Activated naive CD8-positive, alpha-beta T cell treated with anti-CD3 and anti-CD28 coated beads for 36 hours (primary cell): Measurements from ENCODE around the gene APOOL. TPM values are rescaled to one million over a fixed set of nuclear protein-coding genes. Genes with fewer than 3 reads are reported as not detected.
A peak's percentile ranks its signal among the peaks of the same experiment; 100 is the strongest.
"Not testable (repeated sequence)": the region's sequence is repeated elsewhere in the genome, so short reads cannot be mapped to it uniquely, and the experiment has no call there.

Experiments used
- DNase-seq: peaks from one replicate; pipeline ENCODE4 v3.0.0; 2021
- H3K27ac Mint-ChIP-seq: one replicate; pipeline ENCODE4 v1.8.0; 2022; ENCODE audit warnings: mild to moderate bottlenecking, moderate library complexity, mixed read lengths
- H3K27me3 Mint-ChIP-seq: one replicate; pipeline ENCODE4 v1.8.0; 2022; ENCODE audit warnings: mild to moderate bottlenecking, mixed read lengths
- H3K36me3 Mint-ChIP-seq: one replicate; pipeline ENCODE4 v1.8.0; 2021; ENCODE audit warnings: mild to moderate bottlenecking, mixed read lengths
- H3K4me1 Mint-ChIP-seq: one replicate; pipeline ENCODE4 v1.8.0; 2021; ENCODE audit warnings: mixed read lengths
- H3K4me3 Mint-ChIP-seq: one replicate; pipeline ENCODE4 v1.8.0; 2022; ENCODE audit warnings: mild to moderate bottlenecking, moderate library complexity, mixed read lengths
- H3K9me3 Mint-ChIP-seq: one replicate; pipeline ENCODE4 v1.8.0; 2022; ENCODE audit warnings: mixed read lengths
- total RNA-seq, 2 experiments: library from RNA; stranded (reverse); gene quantifications; one replicate each; pipeline ENCODE4 v1.2.3, GENCODE V29; 2021

APOOL gene
- total RNA-seq, 2 experiments from 2014 or later = 22.0 to 22.2 TPM

DNA sequence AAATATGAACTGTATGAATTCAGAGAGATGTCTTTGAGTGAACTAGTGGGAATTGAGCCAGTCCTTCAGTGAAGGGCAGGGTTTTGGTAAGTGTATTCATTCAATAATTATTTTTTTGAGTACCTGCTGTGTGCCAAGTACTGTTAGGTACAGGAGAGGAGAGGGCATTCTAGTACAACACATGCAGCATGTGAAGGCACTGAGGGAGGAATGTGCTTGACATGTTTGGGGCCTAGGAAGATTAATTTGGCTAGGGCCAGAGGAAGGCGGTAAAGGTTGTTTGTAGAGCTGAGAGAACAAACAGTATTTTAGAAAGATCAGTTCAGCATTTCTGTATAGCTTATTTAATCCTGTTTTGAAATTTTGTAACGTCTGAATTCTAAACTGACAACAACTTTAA is 27.8 kb downstream of the APOOL start:
- H3K4me1 Mint-ChIP-seq = peaks cover 5% of the 10 kb centered on the region
- no peak for DNase-seq

DNA sequence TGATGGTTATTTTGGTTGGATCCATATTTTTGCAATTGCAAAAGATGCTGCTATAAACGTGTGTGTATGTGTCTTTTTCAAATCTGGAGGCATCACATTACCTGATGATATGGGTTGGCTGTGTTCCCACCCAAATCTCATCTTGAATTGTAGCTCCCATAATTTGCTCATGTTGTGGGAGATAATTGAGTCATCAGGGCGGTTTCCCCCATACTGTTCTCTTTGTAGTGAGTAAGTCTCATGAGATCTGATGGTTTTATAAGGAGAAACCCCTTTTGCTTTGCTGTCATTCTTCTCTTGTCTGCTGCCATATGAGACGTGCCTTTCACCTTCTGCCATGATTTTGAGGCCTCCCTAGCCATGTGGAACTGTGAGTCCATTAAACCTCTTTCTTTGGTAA is 33.4 kb downstream of the APOOL start:
- no peak overlapping the region for H3K4me3 Mint-ChIP-seq
- H3K9me3 Mint-ChIP-seq = peaks cover 12% of the 10 kb centered on the region
- H3K36me3 Mint-ChIP-seq = peaks cover 20% of the 10 kb centered on the region
- H3K27me3 Mint-ChIP-seq = no peaks in the 10 kb centered on the region
- no peak overlapping the region for H3K27ac Mint-ChIP-seq
- H3K4me1 Mint-ChIP-seq = peaks cover 6% of the 10 kb centered on the region
- no peak for DNase-seq

More for the DNA sequence above, 27.8 kb downstream of the APOOL start:
- Mint-ChIP-seq H3K27me3 (no peaks in the 10 kb centered on the region), H3K27ac (no peak overlapping the region), H3K36me3 (peaks cover 11% of the 10 kb centered on the region), H3K9me3 (no peaks in the 10 kb centered on the region), H3K4me3 (no peak overlapping the region)

DNA sequence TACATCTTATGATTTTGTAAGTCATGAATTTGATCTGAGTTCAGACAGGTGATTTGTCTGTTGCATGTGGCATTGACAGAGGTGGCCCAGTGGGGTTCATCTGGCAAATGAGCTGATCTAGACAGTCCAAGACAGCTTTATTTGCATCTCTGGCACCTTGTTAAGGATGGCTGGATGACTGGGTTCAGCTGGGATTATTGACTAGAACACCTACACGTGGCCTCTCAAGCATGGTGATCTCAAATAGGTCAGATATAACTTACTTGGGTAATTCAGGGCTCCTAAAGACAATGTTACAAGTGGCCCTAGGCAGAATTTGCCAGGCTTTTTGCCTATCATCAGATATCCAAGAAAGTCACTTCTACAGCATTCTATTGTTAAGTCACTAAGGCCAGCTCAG is 48.0 kb downstream of the APOOL start:
- H3K36me3 Mint-ChIP-seq = no peaks in the 10 kb centered on the region
- no peaks in the 10 kb centered on the region for H3K9me3 Mint-ChIP-seq
- H3K4me3 Mint-ChIP-seq = no peak overlapping the region
- H3K4me1 Mint-ChIP-seq = no peaks in the 10 kb centered on the region
- H3K27ac Mint-ChIP-seq = no peak overlapping the region
- H3K27me3 Mint-ChIP-seq = no peaks in the 10 kb centered on the region
- no peak for DNase-seq

DNA sequence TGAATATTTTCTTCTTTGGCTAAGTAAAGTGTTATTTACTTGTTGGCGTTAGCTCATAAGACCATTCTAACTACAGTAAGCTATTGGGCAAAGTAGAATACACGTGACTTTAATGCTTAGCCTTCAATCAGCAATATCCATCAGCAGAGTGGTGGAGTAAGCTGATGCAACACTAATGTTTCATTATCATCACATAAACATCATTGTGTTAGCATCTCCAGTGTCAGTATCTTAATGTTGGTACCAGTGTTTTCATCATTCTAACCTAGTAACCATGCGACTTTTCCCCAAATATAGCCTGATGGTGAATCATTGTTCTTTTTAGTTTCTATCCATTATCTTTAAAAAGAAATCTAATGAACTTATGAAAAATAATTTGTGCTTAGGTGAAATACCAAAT is 48.5 kb downstream of the APOOL start:
- Mint-ChIP-seq H3K4me3 (no peak overlapping the region), H3K4me1 (no peaks in the 10 kb centered on the region), H3K36me3 (peaks cover 2% of the 10 kb centered on the region), H3K9me3 (no peaks in the 10 kb centered on the region), H3K27ac (no peak overlapping the region), H3K27me3 (no peaks in the 10 kb centered on the region)
- no peak for DNase-seq

GRCh38 chrX:85052636-85053343 is 49.1 kb downstream of the APOOL start:
- no peak for DNase-seq
- Mint-ChIP-seq H3K27me3 (no peaks in the 10 kb centered on the region), H3K4me1 (no peaks in the 10 kb centered on the region), H3K4me3 (no peak overlapping the region), H3K36me3 (peaks cover 2% of the 10 kb centered on the region), H3K9me3 (no peaks in the 10 kb centered on the region), H3K27ac (no peak overlapping the region)

DNA sequence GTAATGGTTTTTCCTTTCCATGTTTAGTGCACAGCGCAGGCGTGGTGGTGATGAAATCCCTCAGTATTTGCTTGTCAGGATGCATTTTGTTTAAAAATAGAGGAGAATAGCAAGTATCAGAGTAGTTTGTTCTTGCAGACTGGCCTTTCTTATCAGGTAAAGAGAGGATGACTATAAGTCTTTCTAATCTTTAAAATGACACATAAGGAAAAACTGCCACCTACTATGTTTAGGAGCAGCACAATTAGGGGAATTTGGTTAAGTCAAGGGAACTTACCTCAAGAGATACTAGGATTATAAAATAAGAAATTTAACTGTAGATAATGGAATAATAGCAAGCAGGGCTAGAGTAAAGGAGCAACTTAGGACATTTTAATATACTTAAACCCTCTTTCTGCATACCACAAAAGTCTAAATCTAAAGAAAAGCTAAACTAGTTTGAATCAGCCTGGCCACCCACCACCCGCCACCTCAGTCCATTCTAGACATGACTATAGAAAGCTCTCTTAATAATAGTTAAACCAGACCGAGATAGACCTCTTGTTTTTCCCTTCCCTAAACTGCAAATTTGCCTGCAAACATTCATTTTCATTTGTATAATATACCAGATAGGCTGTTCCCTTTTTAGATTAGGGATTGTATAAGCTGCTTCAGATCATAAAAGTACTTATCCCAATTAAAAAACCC is 62.0 kb downstream of the APOOL start:
- Mint-ChIP-seq H3K4me3 (no peak overlapping the region), H3K9me3 (no peaks in the 10 kb centered on the region), H3K4me1 (no peaks in the 10 kb centered on the region), H3K36me3 (peaks cover 40% of the 10 kb centered on the region), H3K27ac (no peak overlapping the region), H3K27me3 (no peaks in the 10 kb centered on the region)
- DNase-seq = no peak

DNA sequence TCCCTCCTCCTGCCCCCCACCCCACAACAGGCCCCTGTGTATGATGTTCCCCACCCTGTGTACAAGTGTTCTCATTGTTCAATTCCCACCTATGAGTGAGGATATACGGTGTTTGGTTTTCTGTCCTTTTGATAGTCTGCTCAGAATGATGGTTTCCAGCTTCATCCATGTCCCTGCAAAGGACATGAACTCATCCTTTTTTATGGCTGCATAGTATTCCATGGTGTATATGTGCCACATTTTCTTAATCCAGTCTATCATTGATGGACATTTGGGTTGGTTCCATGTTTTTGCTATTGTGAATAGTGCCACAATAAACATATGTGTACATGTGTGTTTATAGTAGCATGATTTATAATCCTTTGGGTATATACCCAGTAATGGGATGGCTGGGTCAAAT is 73.6 kb downstream of the APOOL start:
- H3K27ac Mint-ChIP-seq, H3K9me3 Mint-ChIP-seq, H3K4me3 Mint-ChIP-seq, H3K4me1 Mint-ChIP-seq, H3K27me3 Mint-ChIP-seq, DNase-seq: not testable (repeated sequence)
- peaks cover 23% of the 10 kb centered on the region for H3K36me3 Mint-ChIP-seq

DNA sequence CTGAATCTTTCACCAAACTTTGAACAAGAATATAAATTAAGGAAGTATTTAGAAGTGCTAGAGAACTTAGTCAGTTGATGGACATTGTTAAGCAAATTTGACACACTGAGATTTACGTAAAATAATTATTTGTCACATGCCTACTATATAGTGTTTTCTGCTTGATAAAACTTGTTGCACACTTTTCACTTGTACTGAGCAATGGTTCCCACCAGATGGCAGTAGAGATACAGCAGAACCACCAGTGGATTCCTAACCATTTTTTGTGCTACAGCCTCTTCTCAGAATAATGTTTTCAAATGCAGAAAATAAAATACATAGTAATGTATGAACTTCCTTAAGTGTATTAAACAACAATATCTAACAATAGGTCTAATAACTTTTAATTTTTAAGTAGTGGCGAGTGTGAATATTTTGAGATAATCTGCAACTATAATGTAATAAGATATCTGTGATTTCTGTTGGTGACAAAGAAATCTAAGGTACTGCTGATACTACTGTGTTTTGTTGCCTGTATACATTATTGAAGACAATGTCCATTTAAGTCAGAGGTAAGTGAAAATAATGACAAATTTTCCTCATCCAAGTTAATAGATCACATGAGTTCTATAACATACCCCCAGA is 81.2 kb downstream of the APOOL start:
- DNase-seq = no peak
- Mint-ChIP-seq H3K4me1 (no peaks in the 10 kb centered on the region), H3K9me3 (no peaks in the 10 kb centered on the region)

DNA sequence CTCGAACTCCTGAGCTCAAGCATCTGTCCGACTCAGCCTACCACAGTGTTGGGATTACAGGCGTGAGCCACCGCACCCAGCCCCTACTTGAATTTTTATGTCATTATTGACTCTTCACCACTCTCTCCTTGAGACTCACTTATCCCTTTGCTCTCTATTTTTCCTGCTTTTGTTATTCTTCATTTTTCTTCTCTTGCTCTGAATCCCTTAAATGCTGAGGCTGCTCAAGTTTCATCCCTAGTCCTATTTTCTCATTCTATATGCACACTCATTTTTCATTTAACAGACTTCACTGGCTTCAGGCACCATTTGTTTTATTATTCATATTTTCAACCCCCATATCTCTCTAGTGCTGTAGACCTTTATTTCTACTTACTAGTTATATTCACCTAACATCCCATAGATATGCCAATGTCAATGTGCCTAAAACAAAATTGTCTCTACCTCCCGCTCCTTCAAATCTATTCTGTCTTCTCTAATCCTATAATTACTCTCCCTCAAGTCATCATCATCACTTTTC is 85.7 kb downstream of the APOOL start:
- H3K27me3 Mint-ChIP-seq = no peaks in the 10 kb centered on the region
- H3K4me1 Mint-ChIP-seq = no peaks in the 10 kb centered on the region
- DNase-seq = no peak
- H3K36me3 Mint-ChIP-seq = peaks cover 23% of the 10 kb centered on the region
- no peaks in the 10 kb centered on the region for H3K9me3 Mint-ChIP-seq
- no peak overlapping the region for H3K4me3 Mint-ChIP-seq
- H3K27ac Mint-ChIP-seq = no peak overlapping the region

More for the DNA sequence above, 81.2 kb downstream of the APOOL start:
- Mint-ChIP-seq H3K36me3 (peaks cover 21% of the 10 kb centered on the region), H3K4me3 (no peak overlapping the region), H3K27me3 (no peaks in the 10 kb centered on the region), H3K27ac (no peak overlapping the region)

- no peaks in the 10 kb centered on the region for H3K4me1 Mint-ChIP-seq
- H3K27me3 Mint-ChIP-seq = no peaks in the 10 kb centered on the region
- H3K27ac Mint-ChIP-seq = no peak overlapping the region
- H3K4me3 Mint-ChIP-seq = no peak overlapping the region
- no peak for DNase-seq
- H3K9me3 Mint-ChIP-seq = no peaks in the 10 kb centered on the region
- no peaks in the 10 kb centered on the region for H3K36me3 Mint-ChIP-seq
These were observed 103.7 kb downstream of the APOOL start for GRCh38 chrX:85107407-85107806.

GRCh38 chrX:85108165-85108564 is 104.5 kb downstream of the APOOL start:
- Mint-ChIP-seq H3K4me3 (no peak overlapping the region), H3K9me3 (no peaks in the 10 kb centered on the region), H3K4me1 (no peaks in the 10 kb centered on the region), H3K27me3 (no peaks in the 10 kb centered on the region), H3K27ac (no peak overlapping the region), H3K36me3 (no peaks in the 10 kb centered on the region)
- no peak for DNase-seq

GRCh38 chrX:85109235-85109634 is 105.6 kb downstream of the APOOL start:
- no peaks in the 10 kb centered on the region for H3K36me3 Mint-ChIP-seq
- DNase-seq = peak; percentile 1
- H3K4me3 Mint-ChIP-seq = no peak overlapping the region
- H3K9me3 Mint-ChIP-seq = no peaks in the 10 kb centered on the region
- H3K27ac Mint-ChIP-seq = no peak overlapping the region
- no peaks in the 10 kb centered on the region for H3K27me3 Mint-ChIP-seq
- no peaks in the 10 kb centered on the region for H3K4me1 Mint-ChIP-seq

GRCh38 chrX:85111347-85111746 is 107.7 kb downstream of the APOOL start:
- Mint-ChIP-seq H3K36me3 (no peaks in the 10 kb centered on the region), H3K27me3 (no peaks in the 10 kb centered on the region), H3K4me3 (no peak overlapping the region), H3K4me1 (no peaks in the 10 kb centered on the region), H3K9me3 (no peaks in the 10 kb centered on the region), H3K27ac (no peak overlapping the region)
- peak; percentile 0 for DNase-seq

DNA sequence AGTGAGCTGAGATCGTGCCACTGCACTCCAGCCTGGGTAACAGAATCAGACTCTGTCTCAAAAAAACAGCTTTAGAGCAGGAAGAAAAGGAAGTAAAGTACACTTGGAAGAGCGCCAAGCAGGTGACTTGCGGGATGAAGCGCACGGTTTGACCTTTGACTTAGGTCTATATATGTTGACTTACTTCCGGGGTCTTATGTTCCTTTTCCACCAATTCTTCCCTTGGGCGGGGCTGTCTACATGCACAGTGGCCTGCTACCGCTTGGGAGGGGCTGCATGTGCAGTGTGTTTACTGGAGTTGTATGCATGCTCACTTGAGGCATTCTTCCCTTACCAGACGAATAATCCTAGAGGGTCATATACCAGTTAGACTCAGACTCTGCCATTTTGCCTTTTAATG is 108.6 kb downstream of the APOOL start:
- no peak for DNase-seq
- Mint-ChIP-seq H3K4me1 (no peaks in the 10 kb centered on the region), H3K27me3 (no peaks in the 10 kb centered on the region), H3K27ac (no peak overlapping the region), H3K4me3 (no peak overlapping the region), H3K36me3 (no peaks in the 10 kb centered on the region), H3K9me3 (no peaks in the 10 kb centered on the region)

- Mint-ChIP-seq H3K27me3 (no peaks in the 10 kb centered on the region), H3K4me3 (no peak overlapping the region), H3K27ac (no peak overlapping the region), H3K36me3 (no peaks in the 10 kb centered on the region), H3K4me1 (no peaks in the 10 kb centered on the region), H3K9me3 (no peaks in the 10 kb centered on the region)
- DNase-seq = no peak
These were observed 110.1 kb downstream of the APOOL start for GRCh38 chrX:85113746-85114145.
